ENCODE results near the gene SCMH1.

- no peak for TF ChIP-seq POLR2AphosphoS5 (IDR thresholded peaks at IDR 0.05)
- no peak for TF ChIP-seq CTCF (IDR thresholded peaks at IDR 0.05; ENCODE audit: poor library complexity, severe bottlenecking)
- no peak for TF ChIP-seq RAD21 (conservative IDR thresholded peaks at IDR 0.05)
- TF ChIP-seq EP300 (conservative IDR thresholded peaks at IDR 0.05; ENCODE audit: poor library complexity, severe bottlenecking): no peak
- TF ChIP-seq EZH2 (IDR thresholded peaks at IDR 0.05; ENCODE audit: borderline replicate concordance, insufficient read depth, low read length, poor library complexity, severe bottlenecking): no peak
These were observed 163.5 kb downstream of the SCMH1 start for GRCh38 chr1:41078616-41079015.

Data from neural cell (in vitro differentiated cells).